IPS-11a (cell line): ENCODE data around the gene ADAMTS20.

ENCODE experiments used
- H3K4me3 ChIP-seq: one replicate; pipeline ENCODE4 v1.5.1; 2013; ENCODE audit warnings: low read depth, low read length, control low read depth

The ADAMTS20 gene

DNA sequence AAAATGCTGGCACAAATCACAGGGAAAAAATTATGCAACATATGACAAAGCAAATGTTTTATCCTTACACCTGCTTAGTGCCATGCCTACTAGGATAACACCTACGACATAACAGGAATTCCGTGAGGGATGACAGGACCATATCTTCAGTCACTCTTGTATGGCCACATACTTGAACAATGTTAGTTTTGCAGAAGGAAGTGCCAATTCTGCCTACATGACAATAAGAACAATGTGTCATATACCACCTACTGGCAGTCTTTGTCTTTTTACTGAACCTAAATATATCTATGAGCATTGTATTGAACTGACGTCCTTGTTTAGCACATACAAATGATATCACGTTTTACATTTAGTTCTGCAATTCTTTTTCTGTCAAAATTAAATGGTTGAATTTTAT, 234.0 kb downstream of the ADAMTS20 start:
- H3K4me3 ChIP-seq: no peak overlapping the region

DNA sequence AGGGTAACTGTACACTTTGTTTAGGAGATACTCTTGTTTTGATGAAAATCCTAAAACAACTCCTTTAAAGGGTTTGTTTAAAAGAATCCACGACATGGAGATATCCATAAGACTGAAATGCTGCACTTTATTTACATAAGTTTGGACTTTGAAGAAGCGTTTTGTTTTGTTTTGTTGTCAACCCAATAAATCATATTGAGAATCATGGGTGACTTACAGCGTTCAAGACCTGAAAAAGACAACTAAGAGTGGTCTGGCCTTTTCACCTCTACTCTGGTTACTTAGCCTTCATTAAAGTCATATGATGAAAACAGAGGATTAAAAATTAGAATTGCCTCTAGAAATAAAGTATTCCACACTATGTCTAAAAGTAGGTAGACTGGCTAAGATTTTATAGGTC, 234.8 kb downstream of the ADAMTS20 start:
- H3K4me3 ChIP-seq: no peak overlapping the region

GRCh38 chr12:43316520-43316919, 235.5 kb downstream of the ADAMTS20 start:
- no peak overlapping the region for H3K4me3 ChIP-seq

DNA sequence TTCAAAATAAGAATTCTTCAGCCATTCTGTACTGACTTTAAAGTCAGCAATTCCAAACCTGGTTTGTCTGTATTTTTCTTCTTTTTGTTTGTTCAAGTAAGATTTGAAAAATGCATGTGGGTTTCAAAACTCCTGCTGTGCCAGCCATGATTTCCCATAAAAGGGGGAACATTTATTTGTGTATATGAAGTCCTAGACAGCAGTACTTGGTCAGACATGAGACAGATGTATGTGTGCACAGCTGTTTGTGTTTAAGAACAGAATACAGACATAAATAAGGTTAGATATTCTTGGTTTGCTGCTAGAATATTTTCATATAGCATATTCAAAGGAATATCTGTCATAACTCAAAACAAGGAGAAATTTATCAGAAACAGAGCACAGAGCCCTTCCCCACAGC, 236.0 kb downstream of the ADAMTS20 start:
- H3K4me3 ChIP-seq: no peak overlapping the region

GRCh38 chr12:43312991-43313505, 239.0 kb downstream of the ADAMTS20 start:
- H3K4me3 ChIP-seq: no peak overlapping the region

DNA sequence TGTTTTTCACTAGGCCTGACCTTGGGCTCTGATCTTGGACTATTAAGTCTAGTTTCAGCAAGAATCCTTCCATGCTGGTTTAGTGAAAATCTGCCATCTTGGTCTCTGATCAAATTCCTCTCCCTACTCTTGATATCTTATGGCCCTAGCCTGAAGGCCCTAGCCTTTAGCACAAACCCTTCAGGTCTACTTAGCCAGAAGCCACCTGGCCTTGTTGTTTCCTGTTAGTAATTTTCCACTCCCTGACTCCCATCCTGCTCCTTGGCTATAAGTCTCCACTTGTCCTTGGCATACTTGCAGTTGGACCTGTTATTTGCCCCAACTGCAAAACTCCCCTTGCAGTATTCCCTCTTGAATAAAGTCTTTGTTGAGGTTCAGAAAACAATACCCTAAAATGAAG, 241.4 kb downstream of the ADAMTS20 start:
- no peak overlapping the region for H3K4me3 ChIP-seq

DNA sequence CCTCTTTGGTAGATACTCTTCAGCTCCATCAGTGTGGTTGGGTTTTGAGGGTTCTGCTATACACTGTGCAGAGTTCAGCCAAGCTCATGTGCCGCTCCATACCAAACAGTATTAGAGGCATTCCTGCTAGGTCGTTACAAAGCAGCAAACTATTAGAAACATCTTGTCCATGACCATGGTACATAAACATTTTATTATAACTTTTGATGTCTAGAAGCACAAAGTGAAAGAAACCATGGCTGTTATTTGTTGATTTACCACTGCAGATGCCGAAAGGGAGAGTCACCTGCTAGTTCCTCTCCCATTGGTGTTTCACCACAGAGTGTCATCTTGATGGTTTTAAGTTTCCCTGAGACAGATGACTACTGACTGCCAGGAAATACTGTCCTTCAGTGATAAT, 242.0 kb downstream of the ADAMTS20 start:
- H3K4me3 ChIP-seq: no peak overlapping the region

DNA sequence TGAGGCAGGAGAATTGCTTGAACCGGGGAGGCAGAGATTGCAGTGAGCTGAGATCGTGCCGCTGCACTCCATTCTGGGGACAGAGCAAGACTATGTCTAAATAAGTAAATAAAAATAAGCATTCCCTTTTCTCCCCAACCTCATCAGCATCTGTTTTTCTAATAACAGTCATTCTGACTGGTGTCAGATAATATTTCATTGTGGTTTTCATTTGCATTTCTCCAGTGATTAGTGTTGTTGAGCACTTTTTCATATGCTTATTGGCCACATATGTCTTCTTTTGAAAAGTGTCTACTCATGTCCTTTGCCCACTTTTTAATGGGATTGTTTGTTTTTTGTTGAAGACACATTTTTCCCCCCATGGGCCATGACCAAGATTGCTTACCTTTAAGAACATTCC, 243.2 kb downstream of the ADAMTS20 start:
- H3K4me3 ChIP-seq: no peak overlapping the region

DNA sequence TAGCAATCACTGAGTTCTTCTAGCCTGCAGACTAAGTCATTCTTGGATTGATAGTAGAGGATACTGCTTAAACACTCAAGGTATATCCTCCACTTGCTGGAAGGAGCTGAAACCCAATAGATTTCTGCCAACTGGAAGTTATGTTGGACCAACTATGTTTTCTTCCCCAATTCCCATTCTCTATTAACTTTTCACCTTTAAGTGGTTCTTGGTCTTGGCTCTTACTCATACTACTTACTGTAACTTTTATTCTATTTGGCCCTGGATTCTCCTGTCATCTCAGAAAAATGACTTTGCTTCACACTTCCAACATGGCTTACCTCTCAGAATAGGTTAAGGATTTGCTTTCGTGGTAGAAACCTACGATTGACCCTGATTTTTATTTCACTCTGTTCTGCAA, 244.9 kb downstream of the ADAMTS20 start:
- H3K4me3 ChIP-seq: no peak overlapping the region

DNA sequence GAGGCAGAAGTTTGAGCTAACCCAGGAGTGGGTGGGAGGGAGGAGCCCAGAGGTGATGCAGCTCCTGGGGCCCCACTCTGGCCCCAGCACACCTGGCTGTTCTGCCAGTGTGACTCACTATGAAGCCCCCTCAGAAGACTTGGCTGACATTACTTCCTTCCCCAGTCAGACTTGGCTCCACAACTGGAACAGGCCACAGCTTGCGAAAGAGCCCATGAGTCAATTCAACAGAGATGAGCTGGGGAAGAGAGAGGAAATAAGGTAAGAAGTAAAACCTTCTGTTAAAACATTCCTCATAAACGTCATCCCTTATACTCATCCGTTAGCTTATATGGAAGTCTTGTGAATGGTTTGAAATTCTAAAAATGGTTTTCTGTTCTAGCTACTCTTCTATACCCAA, 245.9 kb downstream of the ADAMTS20 start:
- H3K4me3 ChIP-seq: no peak overlapping the region

GRCh38 chr12:43305065-43305464, 246.9 kb downstream of the ADAMTS20 start:
- H3K4me3 ChIP-seq: no peak overlapping the region
